ENCODE results near the gene HS6ST2.

HS6ST2 gene

DNA sequence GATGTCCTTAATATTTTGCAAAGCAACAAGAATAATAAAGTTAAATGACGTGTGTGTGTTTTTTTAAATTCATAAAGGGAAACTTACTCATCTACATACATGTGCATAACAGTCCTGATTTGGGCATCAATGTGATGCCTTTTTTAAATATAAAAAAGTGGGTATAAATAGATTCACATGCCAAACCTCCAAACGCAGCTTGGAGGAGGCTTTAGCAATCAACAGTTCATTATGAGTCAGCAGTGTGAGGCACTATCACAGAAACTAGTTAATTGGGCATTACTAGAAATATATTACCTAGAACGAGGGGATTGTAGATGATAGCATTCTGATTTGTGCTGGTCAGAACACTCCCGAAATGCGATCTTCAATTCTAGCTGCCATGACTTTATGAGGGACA is 115.1 kb downstream of the HS6ST2 start:
- no peak for FAIRE-seq
- TF ChIP-seq, protein P1, sequence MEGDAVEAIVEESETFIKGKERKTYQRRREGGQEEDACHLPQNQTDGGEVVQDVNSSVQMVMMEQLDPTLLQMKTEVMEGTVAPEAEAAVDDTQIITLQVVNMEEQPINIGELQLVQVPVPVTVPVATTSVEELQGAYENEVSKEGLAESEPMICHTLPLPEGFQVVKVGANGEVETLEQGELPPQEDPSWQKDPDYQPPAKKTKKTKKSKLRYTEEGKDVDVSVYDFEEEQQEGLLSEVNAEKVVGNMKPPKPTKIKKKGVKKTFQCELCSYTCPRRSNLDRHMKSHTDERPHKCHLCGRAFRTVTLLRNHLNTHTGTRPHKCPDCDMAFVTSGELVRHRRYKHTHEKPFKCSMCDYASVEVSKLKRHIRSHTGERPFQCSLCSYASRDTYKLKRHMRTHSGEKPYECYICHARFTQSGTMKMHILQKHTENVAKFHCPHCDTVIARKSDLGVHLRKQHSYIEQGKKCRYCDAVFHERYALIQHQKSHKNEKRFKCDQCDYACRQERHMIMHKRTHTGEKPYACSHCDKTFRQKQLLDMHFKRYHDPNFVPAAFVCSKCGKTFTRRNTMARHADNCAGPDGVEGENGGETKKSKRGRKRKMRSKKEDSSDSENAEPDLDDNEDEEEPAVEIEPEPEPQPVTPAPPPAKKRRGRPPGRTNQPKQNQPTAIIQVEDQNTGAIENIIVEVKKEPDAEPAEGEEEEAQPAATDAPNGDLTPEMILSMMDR (IDR thresholded peaks at IDR 0.05; ENCODE audit: insufficient read depth, missing control alignments), result no peak
- no peak for DNase-seq (ENCODE audit: insufficient read length, low spot score)

DNA sequence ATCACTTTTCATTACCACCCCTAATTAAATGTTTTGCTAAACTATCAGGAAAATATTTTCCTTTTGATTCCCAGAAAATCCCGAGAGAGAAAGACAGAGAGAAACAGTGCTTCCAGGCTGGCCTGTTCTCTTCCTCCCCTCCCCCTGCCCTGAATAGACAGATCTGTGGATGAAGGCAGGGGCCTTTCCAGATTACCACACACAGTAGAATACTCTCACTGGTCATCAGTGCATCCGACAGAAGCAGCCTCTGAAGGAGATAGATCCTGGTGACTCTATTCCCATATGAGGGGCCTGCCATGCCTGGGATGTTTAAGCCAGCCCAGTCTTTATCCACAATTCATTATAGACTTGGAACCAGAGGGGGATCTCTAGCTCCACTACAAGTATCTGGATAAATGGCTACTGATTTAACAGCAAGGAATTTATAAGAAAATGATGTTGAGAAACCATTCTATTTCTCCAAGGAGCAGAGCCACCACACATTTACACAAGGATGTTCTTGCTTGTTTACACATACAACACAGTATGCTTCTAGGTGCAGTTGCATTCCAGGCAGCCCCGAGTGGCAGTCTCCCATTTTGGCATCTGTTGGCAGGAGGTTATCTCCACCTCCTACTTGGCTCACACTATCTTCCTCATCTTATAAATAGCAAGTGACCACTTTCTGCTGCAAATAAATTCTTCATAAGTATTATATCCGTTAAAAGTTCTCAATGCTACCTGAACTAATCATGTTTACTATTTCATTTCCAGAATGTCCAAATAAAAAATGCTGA is 115.8 kb downstream of the HS6ST2 start:
- DNase-seq (ENCODE audit: insufficient read length, low spot score) (no peak), FAIRE-seq (no peak)

DNA sequence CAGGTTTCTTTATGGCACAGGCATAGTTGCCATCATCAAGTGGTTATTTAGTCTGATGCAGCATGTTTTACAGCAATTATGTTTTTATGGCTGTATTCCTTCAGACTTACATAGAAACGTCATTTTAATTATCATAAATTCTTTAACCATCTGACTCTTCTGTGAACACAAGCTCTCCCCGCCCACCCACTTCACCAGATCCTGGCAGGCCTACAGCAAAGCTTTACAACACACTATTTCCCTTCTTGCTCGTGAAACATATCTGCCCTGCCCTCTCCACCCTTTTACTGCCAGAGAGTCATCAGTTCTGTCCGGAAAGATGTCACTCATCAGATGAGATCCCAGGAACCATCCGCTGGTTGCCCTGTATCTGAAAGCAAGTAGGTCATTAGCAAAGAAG is 120.5 kb downstream of the HS6ST2 start:
- FAIRE-seq (no peak), DNase-seq (ENCODE audit: insufficient read length, low spot score) (no peak)
- TF ChIP-seq, protein P1 (IDR thresholded peaks at IDR 0.05; ENCODE audit: insufficient read depth, missing control alignments), result no peak

More for the DNA sequence above, 115.8 kb downstream of the HS6ST2 start:
- TF ChIP-seq, protein P1 (IDR thresholded peaks at IDR 0.05; ENCODE audit: insufficient read depth, missing control alignments), result no peak

DNA sequence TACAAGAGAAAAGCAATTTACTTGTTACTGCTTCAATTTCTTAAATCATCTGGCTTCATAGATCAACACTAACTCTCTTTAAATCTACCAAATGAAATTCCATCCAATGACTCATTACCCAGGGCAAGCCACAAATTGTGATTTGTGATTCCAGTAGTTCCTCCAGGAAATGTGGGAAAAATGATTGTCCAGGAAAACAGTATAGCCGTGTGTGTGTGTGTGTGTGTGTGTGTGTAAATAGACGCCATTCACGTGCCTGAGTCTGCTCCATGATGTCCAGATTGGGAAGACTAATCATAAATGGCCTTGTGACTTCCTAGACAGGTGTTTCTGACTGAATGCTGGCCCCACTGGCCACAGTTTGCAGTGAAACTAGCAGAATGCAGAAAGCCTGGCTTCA is 121.3 kb downstream of the HS6ST2 start:
- TF ChIP-seq, protein P1 (IDR thresholded peaks at IDR 0.05; ENCODE audit: insufficient read depth, missing control alignments), result no peak
- DNase-seq (ENCODE audit: insufficient read length, low spot score), result no peak
- no peak for FAIRE-seq

DNA sequence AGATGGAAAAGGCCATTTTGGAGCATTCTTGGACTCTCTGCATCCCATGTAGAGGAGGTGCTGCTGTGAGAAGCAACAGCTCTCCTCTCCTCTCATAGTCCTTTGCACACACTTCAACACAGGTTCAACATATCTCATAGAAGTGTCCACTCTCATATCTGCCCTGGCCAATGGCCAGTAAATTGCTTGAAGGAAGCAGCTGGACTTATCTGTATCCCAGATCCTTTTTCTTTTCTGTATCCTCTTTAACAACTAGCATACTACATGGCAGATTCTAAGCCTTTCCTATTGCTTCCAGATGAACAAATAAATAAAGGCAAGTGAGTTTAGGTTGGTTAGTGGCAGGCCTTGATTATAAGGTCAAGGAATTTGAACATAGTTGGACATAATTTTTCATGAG is 122.0 kb downstream of the HS6ST2 start:
- TF ChIP-seq, protein P1 (IDR thresholded peaks at IDR 0.05; ENCODE audit: insufficient read depth, missing control alignments), result no peak
- no peak for FAIRE-seq
- no peak for DNase-seq (ENCODE audit: insufficient read length, low spot score)

DNA sequence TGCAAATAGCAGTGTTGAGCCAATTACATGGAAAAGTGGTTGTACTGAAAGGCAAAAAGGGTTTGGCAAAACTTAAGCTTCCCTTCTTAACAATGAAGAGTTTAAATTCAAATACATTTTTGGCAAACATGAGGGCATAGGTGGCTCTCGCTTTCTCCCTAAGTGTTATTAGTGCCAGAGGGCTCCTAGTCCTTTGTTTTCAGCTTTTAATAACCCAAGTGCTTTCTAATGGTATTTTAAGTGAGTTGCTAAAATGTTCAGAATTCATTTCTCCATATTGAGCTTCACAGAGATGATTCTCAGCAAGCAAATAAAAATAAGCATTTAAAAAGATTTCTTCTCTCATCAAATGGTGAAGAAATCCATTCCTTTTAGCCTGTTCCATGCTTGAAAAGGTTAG is 123.7 kb downstream of the HS6ST2 start:
- DNase-seq (ENCODE audit: insufficient read length, low spot score) (no peak), FAIRE-seq (no peak)
- TF ChIP-seq, protein P1 (IDR thresholded peaks at IDR 0.05; ENCODE audit: insufficient read depth, missing control alignments), result no peak

DNA sequence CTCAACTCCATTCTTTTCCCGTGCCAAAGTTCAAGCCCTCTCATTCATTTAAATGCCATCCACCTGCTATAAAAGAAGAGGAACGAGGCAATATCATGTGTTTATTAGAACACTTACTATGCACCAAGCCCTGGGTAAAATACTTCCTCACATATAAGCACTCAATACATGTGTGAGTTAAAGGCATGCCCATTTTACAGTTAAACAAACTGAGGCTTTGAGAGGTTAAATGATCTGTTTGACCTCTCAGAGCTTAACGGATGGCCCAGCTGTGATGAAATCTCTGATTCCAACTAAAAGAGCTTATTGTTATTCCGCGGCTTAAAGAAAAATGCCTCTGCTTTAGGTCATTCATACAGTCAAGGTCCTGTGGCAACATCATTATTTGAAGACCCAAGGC is 124.3 kb downstream of the HS6ST2 start:
- DNase-seq (ENCODE audit: insufficient read length, low spot score) (no peak), FAIRE-seq (no peak)
- TF ChIP-seq, protein P1 (IDR thresholded peaks at IDR 0.05; ENCODE audit: insufficient read depth, missing control alignments), result no peak
